HG03064 (cell line): ENCODE results near the gene DBNDD1.
"Not testable (repeated sequence)": the region's sequence is repeated elsewhere in the genome, so short reads cannot be mapped to it uniquely, and the experiment has no call there.

Source experiments
- ATAC-seq: cut with Tn5 transposase; IDR thresholded peaks from one replicate; pipeline ENCODE4 v1.9.1; 2021; ENCODE audit warnings: low read depth; ENCODE audit not compliant: unreplicated experiment

Gene DBNDD1

GRCh38 chr16:89994389-89994720 is 24.9 kb downstream of the DBNDD1 start:
- ATAC-seq: no peak

GRCh38 chr16:89993971-89994370 is 25.3 kb downstream of the DBNDD1 start:
- no peak for ATAC-seq

- ATAC-seq: no peak
These were observed 25.9 kb downstream of the DBNDD1 start for GRCh38 chr16:89993377-89993776.

- no peak for ATAC-seq
These were observed 28.5 kb downstream of the DBNDD1 start for GRCh38 chr16:89990799-89991198.

- ATAC-seq: no peak
These were observed 30.3 kb downstream of the DBNDD1 start for GRCh38 chr16:89988951-89989350.

- ATAC-seq: no peak
These were observed 32.1 kb downstream of the DBNDD1 start for GRCh38 chr16:89987169-89987568.

- no peak for ATAC-seq
These were observed 32.7 kb downstream of the DBNDD1 start for GRCh38 chr16:89986600-89986999.

- ATAC-seq: no peak
These were observed 34.0 kb downstream of the DBNDD1 start for GRCh38 chr16:89985219-89985618.

- ATAC-seq: no peak
These were observed 35.0 kb downstream of the DBNDD1 start for GRCh38 chr16:89984216-89984615.

GRCh38 chr16:89983536-89983935 is 35.7 kb downstream of the DBNDD1 start:
- ATAC-seq: no peak

GRCh38 chr16:89982318-89982717 is 36.9 kb downstream of the DBNDD1 start:
- ATAC-seq: no peak

GRCh38 chr16:89981414-89981813 is 37.8 kb downstream of the DBNDD1 start:
- no peak for ATAC-seq

GRCh38 chr16:89974870-89975269 is 44.4 kb downstream of the DBNDD1 start:
- no peak for ATAC-seq

GRCh38 chr16:89973654-89974335 is 45.5 kb downstream of the DBNDD1 start:
- no peak for ATAC-seq

- no peak for ATAC-seq
These were observed 46.0 kb downstream of the DBNDD1 start for GRCh38 chr16:89973235-89973634.

- peak; percentile 74 for ATAC-seq
These were observed 46.7 kb downstream of the DBNDD1 start for GRCh38 chr16:89972244-89973234.

GRCh38 chr16:89971495-89972243 is 47.6 kb downstream of the DBNDD1 start:
- no peak for ATAC-seq

- ATAC-seq: no peak
These were observed 49.4 kb downstream of the DBNDD1 start for GRCh38 chr16:89969741-89970410.

- not testable (repeated sequence) for ATAC-seq
These were observed 51.2 kb downstream of the DBNDD1 start for GRCh38 chr16:89968074-89968473.

- not testable (repeated sequence) for ATAC-seq
These were observed 51.8 kb downstream of the DBNDD1 start for GRCh38 chr16:89967436-89967835.
